ENCODE results near the gene TMEM69. TPM values are rescaled to one million over a fixed set of nuclear protein-coding genes. Genes with fewer than 3 reads are reported as not detected.
"Not testable (repeated sequence)": the region's sequence is repeated elsewhere in the genome, so short reads cannot be mapped to it uniquely, and the experiment has no call there.

Gene TMEM69
- total RNA-seq, 6 experiments from 2014 or later, result 7.5 to 17.5 (median 10.0) TPM

DNA sequence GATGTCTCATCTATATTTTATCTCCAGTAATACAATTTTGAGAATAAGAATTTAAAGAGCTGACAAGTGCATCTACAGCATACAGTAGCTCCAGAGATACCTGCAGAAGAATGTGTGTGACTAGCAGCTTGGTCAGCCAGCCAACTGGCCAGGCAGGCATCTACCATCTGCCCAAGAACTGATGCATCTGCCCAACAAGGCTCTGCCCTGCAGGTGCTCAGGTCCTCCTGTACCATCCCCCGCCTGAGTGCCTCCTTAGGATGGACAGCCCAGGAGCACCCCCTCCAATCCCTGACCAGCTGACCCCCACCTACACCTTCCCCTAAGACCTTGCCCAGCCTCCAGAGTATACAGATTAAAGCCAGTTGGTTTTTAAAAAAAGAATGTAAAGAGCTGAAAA lies 30.3 kb downstream of the TMEM69 start:
- H3K36me3 ChIP-seq, result peaks cover 0 to 16% (median 0%) of the 10 kb centered on the region in 4 donors
- peak in 1 of 4 donors; percentile 23 for ATAC-seq
- TF ChIP-seq POLR2A (IDR thresholded peaks at IDR 0.05) (no peak), CTCF (IDR thresholded peaks at IDR 0.05) (no peak)

GRCh38 chr1:45721207-45721606 lies 33.2 kb downstream of the TMEM69 start:
- intact Hi-C loops (cut with DNase I), result no loop called here
- H3K27ac ChIP-seq, result no peak overlapping the region
- DNase-seq, result no peak
- H3K27me3 ChIP-seq, result no peaks in the 10 kb centered on the region
- no peak for ATAC-seq
- no peaks in the 10 kb centered on the region for H3K9me3 ChIP-seq
- peaks cover 0 to 7% (median 0%) of the 10 kb centered on the region in 4 donors for H3K36me3 ChIP-seq
- 100% methylated on average over 1 of the region's 1 CpG for WGBS (ENCODE audit: insufficient coverage, low coverage, low lambda C conversion rate, missing lambda C conversion rate)
- no peak for TF ChIP-seq CTCF (IDR thresholded peaks at IDR 0.05)
- no peak for TF ChIP-seq POLR2A (IDR thresholded peaks at IDR 0.05)
- no peaks in the 10 kb centered on the region for H3K4me1 ChIP-seq
- H3K4me3 ChIP-seq, result no peak overlapping the region

More for the DNA sequence above, 30.3 kb downstream of the TMEM69 start:
- intact Hi-C loops (cut with DNase I), result no loop called here
- H3K27me3 ChIP-seq, result no peaks in the 10 kb centered on the region
- no peak for DNase-seq
- no peaks in the 10 kb centered on the region for H3K9me3 ChIP-seq
- no CpG with 5 or more reads among the region's 1 CpG for WGBS (ENCODE audit: insufficient coverage, low coverage, low lambda C conversion rate, missing lambda C conversion rate)
- H3K4me3 ChIP-seq, result no peak overlapping the region
- H3K4me1 ChIP-seq, result no peaks in the 10 kb centered on the region
- H3K27ac ChIP-seq, result no peak overlapping the region

- intact Hi-C loops (cut with DNase I), result no loop called here
- ATAC-seq (peak; percentile 48 to 77 (median 61)), DNase-seq (no peak)
- TF ChIP-seq CTCF (IDR thresholded peaks at IDR 0.05), result no peak
- TF ChIP-seq POLR2A (IDR thresholded peaks at IDR 0.05), result no peak
- Histone ChIP-seq H3K27ac (no peak overlapping the region), H3K4me3 (no peak overlapping the region), H3K36me3 (peaks cover 0 to 5% (median 0%) of the 10 kb centered on the region in 4 donors), H3K27me3 (no peaks in the 10 kb centered on the region), H3K9me3 (no peaks in the 10 kb centered on the region), H3K4me1 (no peaks in the 10 kb centered on the region)
- WGBS (ENCODE audit: insufficient coverage, low coverage, low lambda C conversion rate, missing lambda C conversion rate), result 85% methylated on average over 3 of the region's 3 CpGs
Measured at GRCh38 chr1:45722809-45723208, 34.8 kb downstream of the TMEM69 start.

DNA sequence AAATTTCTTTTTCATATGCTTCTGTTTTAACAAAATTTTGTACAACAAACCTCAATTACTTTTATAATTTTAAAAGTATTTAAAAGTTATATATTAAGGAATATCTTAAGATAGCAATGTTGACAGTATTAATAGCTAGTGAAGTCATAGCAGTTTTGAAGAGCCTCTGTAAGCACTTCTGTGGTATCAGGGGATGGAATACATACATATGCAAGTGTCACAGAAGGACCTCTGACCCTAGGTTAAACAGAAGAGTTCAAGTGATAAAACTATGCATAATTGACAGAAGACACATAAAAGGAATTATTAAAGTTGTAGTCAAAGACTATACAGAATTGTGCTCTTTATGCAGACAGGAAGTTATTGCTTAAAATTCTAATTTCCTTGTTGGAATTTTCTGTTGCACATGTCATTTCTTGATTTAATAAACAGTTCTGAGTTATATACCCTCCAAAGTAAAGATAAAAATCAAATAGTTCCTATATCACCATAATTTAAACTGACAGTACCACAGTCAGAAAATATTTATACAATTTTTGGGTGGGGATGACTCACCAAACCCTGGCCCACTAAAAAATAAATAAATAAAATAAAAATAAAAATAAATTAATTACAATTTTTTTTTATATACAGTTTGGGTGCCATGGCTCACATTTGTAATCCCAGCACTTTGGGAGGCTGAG lies 35.4 kb downstream of the TMEM69 start:
- no peaks in the 10 kb centered on the region for H3K4me1 ChIP-seq
- TF ChIP-seq POLR2A (IDR thresholded peaks at IDR 0.05) (no peak), CTCF (IDR thresholded peaks at IDR 0.05) (no peak)
- intact Hi-C loops (cut with DNase I), result no loop called here
- no peaks in the 10 kb centered on the region for H3K9me3 ChIP-seq
- no peak for DNase-seq
- no peak overlapping the region for H3K27ac ChIP-seq
- no peaks in the 10 kb centered on the region for H3K27me3 ChIP-seq
- ATAC-seq, result no peak
- H3K4me3 ChIP-seq, result no peak overlapping the region
- peaks cover 0 to 5% (median under 1%) of the 10 kb centered on the region in 4 donors for H3K36me3 ChIP-seq

DNA sequence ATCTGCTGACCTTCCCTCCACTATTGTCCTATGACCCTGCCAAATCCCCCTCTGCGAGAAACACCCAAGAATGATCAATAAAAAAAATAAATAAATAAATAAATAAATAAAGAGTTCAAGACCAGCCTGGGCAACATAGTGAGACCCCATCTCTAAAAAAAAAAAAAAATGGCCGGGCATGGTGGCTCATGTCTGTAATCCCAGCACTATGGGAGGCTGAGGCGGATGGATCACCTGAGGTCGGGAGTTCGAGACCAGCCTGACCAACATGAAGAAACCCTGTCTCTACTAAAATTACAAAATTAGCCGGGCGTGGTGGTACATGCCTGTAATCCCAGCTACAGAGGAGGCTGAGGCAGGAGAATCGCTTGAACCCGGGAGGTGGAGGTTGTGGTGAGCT lies 38.0 kb downstream of the TMEM69 start:
- H3K9me3 ChIP-seq; H3K27me3 ChIP-seq; H3K4me3 ChIP-seq; intact Hi-C loops (cut with DNase I); ATAC-seq; H3K36me3 ChIP-seq; H3K27ac ChIP-seq; H3K4me1 ChIP-seq; DNase-seq: not testable (repeated sequence)
- 93% methylated on average over 9 of the region's 9 CpGs for WGBS (ENCODE audit: insufficient coverage, low coverage, low lambda C conversion rate, missing lambda C conversion rate)

Data from right lobe of liver (tissue), 6 donors.